NCI-H1105 (cell line): ENCODE measurements around the gene TNFSF12.

Experiments
- DNase-seq: peaks from one replicate; lab custom pipeline; 2025; lab: John Stamatoyannopoulos, UW

TNFSF12 gene

GRCh38 chr17:7548585-7549400, at the start of gene TNFSF12:
Gene TNFSF12 (plus strand): TSS chr17:7549058. CDS start chr17:7549154, 96 bp downstream.
- no peak for DNase-seq

- no peak for DNase-seq
Observed at GRCh38 chr17:7499161-7499560, 49.7 kb upstream of the TNFSF12 start.

- DNase-seq, result no peak
Observed at GRCh38 chr17:7501729-7502128, 47.1 kb upstream of the TNFSF12 start.

- DNase-seq, result no peak
Observed at GRCh38 chr17:7502171-7502847, 46.5 kb upstream of the TNFSF12 start.

- no peak for DNase-seq
Observed at GRCh38 chr17:7502987-7503386, 45.9 kb upstream of the TNFSF12 start.

- DNase-seq, result no peak
Observed at GRCh38 chr17:7503521-7503920, 45.3 kb upstream of the TNFSF12 start.

GRCh38 chr17:7508145-7508544, 40.7 kb upstream of the TNFSF12 start:
- DNase-seq, result no peak

GRCh38 chr17:7508846-7509245, 40.0 kb upstream of the TNFSF12 start:
- no peak for DNase-seq

GRCh38 chr17:7509937-7510336, 38.9 kb upstream of the TNFSF12 start:
- no peak for DNase-seq

GRCh38 chr17:7511108-7511507, 37.8 kb upstream of the TNFSF12 start:
- DNase-seq, result no peak

- no peak for DNase-seq
Observed at GRCh38 chr17:7512105-7512504, 36.8 kb upstream of the TNFSF12 start.

- DNase-seq, result no peak
Observed at GRCh38 chr17:7512824-7513540, 35.9 kb upstream of the TNFSF12 start.

GRCh38 chr17:7513850-7514419, 34.9 kb upstream of the TNFSF12 start:
- DNase-seq, result no peak

- DNase-seq, result no peak
Observed at GRCh38 chr17:7515911-7516610, 32.8 kb upstream of the TNFSF12 start.

GRCh38 chr17:7523033-7523432, 25.8 kb upstream of the TNFSF12 start:
- no peak for DNase-seq

GRCh38 chr17:7528842-7529241, 20.0 kb upstream of the TNFSF12 start:
- no peak for DNase-seq

- no peak for DNase-seq
Observed at GRCh38 chr17:7530023-7530900, 18.6 kb upstream of the TNFSF12 start.

- no peak for DNase-seq
Observed at GRCh38 chr17:7538050-7538449, 10.8 kb upstream of the TNFSF12 start.

- DNase-seq, result no peak
Observed at GRCh38 chr17:7538891-7539545, 9.8 kb upstream of the TNFSF12 start.

- no peak for DNase-seq
Observed at GRCh38 chr17:7541074-7541621, 7.7 kb upstream of the TNFSF12 start.
